ENCODE data around the gene SELENOO. TPM values are rescaled to one million over a fixed set of nuclear protein-coding genes. Genes with fewer than 3 reads are reported as not detected.

The SELENOO gene
- total RNA-seq, 1 donor from 2014 or later: 25.0 TPM

DNA sequence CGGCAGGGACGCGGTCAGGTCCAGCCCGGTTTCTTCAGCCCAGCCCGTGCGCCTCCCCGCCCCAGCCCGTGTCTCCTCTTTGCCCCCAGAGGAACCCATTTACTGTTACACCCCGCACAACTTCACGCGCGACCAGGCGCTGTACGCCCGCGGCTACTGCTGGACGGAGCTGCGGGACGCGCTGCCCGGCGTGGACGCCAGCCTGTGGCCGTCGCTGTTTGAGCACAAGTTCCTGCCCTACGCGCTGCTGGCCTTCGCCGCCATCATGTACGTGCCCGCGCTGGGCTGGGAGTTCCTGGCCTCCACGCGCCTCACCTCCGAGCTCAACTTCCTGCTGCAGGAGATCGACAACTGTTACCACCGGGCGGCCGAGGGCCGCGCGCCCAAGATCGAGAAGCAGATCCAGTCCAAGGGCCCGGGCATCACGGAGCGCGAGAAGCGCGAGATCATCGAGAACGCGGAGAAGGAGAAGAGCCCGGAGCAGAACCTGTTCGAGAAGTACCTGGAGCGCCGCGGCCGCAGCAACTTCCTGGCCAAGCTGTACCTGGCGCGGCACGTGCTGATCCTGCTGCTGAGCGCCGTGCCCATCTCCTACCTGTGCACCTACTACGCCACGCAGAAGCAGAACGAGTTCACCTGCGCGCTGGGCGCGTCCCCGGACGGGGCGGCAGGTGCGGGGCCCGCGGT, 23.8 kb upstream of the SELENOO start:
- Mint-ChIP-seq H3K27me3 (ENCODE audit: unreplicated experiment) (no peaks in the 10 kb centered on the region), H3K27ac (ENCODE audit: unreplicated experiment) (no peak overlapping the region), H3K4me3 (ENCODE audit: unreplicated experiment) (no peak overlapping the region), H3K4me1 (ENCODE audit: unreplicated experiment) (no peaks in the 10 kb centered on the region), H3K36me3 (ENCODE audit: unreplicated experiment) (no peaks in the 10 kb centered on the region), H3K9me3 (ENCODE audit: unreplicated experiment) (no peaks in the 10 kb centered on the region)
- TF ChIP-seq, protein P1, sequence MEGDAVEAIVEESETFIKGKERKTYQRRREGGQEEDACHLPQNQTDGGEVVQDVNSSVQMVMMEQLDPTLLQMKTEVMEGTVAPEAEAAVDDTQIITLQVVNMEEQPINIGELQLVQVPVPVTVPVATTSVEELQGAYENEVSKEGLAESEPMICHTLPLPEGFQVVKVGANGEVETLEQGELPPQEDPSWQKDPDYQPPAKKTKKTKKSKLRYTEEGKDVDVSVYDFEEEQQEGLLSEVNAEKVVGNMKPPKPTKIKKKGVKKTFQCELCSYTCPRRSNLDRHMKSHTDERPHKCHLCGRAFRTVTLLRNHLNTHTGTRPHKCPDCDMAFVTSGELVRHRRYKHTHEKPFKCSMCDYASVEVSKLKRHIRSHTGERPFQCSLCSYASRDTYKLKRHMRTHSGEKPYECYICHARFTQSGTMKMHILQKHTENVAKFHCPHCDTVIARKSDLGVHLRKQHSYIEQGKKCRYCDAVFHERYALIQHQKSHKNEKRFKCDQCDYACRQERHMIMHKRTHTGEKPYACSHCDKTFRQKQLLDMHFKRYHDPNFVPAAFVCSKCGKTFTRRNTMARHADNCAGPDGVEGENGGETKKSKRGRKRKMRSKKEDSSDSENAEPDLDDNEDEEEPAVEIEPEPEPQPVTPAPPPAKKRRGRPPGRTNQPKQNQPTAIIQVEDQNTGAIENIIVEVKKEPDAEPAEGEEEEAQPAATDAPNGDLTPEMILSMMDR (IDR thresholded peaks at IDR 0.05): no peak
- no peak for DNase-seq (ENCODE audit: extremely low spot score, unreplicated experiment)

DNA sequence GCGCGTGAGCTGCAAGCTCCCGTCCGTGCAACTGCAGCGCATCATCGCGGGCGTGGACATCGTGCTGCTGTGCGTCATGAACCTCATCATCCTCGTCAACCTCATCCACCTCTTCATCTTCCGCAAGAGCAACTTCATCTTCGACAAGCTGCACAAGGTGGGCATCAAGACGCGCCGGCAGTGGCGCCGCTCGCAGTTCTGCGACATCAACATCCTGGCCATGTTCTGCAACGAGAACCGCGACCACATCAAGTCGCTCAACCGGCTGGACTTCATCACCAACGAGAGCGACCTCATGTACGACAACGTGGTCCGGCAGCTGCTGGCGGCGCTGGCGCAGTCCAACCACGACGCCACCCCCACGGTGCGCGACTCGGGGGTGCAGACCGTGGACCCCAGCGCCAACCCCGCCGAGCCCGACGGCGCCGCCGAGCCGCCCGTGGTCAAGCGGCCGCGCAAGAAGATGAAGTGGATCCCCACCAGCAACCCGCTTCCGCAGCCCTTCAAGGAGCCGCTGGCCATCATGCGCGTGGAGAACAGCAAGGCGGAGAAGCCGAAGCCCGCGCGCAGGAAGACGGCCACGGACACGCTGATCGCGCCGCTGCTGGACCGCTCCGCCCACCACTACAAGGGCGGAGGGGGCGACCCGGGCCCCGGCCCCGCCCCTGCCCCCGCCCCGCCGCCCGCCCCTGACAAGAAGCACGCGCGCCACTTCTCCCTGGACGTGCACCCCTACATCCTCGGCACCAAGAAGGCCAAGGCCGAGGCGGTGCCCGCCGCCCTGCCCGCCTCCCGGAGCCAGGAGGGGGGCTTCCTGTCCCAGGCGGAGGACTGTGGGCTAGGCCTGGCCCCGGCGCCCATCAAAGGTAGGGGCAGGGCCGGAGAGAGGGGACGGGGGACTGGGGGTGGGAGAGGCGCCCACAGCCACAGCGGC, 23.0 kb upstream of the SELENOO start:
- DNase-seq (ENCODE audit: extremely low spot score, unreplicated experiment): no peak
- Mint-ChIP-seq H3K27ac (ENCODE audit: unreplicated experiment) (no peak overlapping the region), H3K27me3 (ENCODE audit: unreplicated experiment) (no peaks in the 10 kb centered on the region)

DNA sequence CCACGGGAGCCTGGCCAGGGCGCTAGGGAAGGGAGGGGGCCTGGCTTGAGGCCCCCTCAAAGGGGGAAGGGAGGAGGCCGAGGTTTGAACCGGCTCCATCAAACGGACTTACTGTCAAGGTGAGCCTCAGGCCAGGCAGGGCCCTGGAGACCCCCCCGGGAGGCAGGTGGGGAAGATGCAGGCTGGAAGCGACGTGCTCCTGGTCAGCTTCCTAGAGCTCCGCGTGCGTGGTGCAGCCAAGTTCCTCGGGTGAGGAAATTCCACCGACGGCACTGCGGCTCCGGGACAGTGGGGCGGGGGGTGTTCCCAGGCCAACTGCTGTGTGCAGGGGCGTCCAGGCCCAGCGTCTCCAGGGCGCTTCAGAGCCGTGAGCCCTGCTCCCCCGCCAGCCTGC, 22.3 kb upstream of the SELENOO start:
- no peaks in the 10 kb centered on the region for H3K27me3 Mint-ChIP-seq (ENCODE audit: unreplicated experiment)
- H3K27ac Mint-ChIP-seq (ENCODE audit: unreplicated experiment): no peak overlapping the region
- H3K9me3 Mint-ChIP-seq (ENCODE audit: unreplicated experiment): no peaks in the 10 kb centered on the region
- DNase-seq (ENCODE audit: extremely low spot score, unreplicated experiment): no peak
- H3K4me3 Mint-ChIP-seq (ENCODE audit: unreplicated experiment): no peak overlapping the region
- no peaks in the 10 kb centered on the region for H3K4me1 Mint-ChIP-seq (ENCODE audit: unreplicated experiment)
- TF ChIP-seq, protein P1 (IDR thresholded peaks at IDR 0.05): no peak
- H3K36me3 Mint-ChIP-seq (ENCODE audit: unreplicated experiment): no peaks in the 10 kb centered on the region

More for the DNA sequence above, 23.0 kb upstream of the SELENOO start:
- no peaks in the 10 kb centered on the region for H3K9me3 Mint-ChIP-seq (ENCODE audit: unreplicated experiment)
- TF ChIP-seq, protein P1 (IDR thresholded peaks at IDR 0.05): no peak
- no peak overlapping the region for H3K4me3 Mint-ChIP-seq (ENCODE audit: unreplicated experiment)
- no peaks in the 10 kb centered on the region for H3K4me1 Mint-ChIP-seq (ENCODE audit: unreplicated experiment)
- no peaks in the 10 kb centered on the region for H3K36me3 Mint-ChIP-seq (ENCODE audit: unreplicated experiment)

DNA sequence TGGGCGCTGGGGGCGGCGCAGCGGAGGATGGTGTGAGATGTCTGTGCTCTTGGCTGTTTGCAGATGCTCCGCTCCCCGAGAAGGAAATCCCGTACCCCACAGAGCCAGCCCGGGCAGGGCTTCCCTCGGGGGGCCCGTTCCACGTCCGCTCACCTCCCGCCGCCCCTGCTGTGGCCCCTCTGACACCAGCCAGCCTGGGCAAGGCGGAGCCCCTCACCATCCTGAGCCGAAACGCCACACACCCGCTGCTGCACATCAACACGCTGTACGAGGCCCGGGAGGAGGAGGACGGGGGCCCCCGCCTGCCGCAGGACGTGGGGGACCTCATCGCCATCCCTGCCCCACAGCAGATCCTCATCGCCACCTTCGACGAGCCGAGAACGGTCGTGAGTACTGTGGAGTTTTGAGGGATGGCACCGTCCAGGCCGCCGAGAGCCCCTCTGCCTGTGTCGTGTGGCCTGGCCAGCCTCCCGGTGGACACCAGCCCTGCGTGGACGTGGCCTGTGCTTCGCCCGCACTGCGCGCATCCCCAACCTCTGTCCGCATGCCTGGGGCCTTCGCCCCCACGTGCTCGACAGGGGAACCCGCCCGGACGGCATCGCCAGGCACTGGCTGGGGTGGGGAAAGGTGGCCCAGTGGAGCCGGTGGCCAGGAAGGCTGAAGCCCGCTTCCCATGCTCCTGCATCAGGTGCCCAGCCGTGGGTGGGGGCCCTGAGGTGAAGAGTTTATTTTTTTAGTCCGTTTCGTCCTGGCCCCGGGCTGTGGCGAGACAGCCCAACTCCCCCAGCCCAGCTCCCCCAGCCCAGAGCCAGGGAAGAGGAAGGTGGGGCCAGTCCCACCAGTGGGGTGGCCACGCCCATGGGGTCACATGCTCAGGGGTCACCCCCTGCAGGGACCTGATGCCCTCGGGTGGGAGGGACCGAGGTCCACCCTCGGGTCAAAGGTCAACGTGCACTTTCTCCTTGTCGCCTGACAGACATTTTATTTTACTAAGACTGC, 21.6 kb upstream of the SELENOO start:
- Mint-ChIP-seq H3K4me3 (ENCODE audit: unreplicated experiment) (no peak overlapping the region), H3K36me3 (ENCODE audit: unreplicated experiment) (no peaks in the 10 kb centered on the region), H3K9me3 (ENCODE audit: unreplicated experiment) (no peaks in the 10 kb centered on the region), H3K27ac (ENCODE audit: unreplicated experiment) (no peak overlapping the region), H3K4me1 (ENCODE audit: unreplicated experiment) (peaks cover 3% of the 10 kb centered on the region), H3K27me3 (ENCODE audit: unreplicated experiment) (no peaks in the 10 kb centered on the region)
- no peak for DNase-seq (ENCODE audit: extremely low spot score, unreplicated experiment)
- TF ChIP-seq, protein P1 (IDR thresholded peaks at IDR 0.05): no peak
